Measurements from ENCODE around the gene DDX11.
"Not testable (repeated sequence)": the region's sequence is repeated elsewhere in the genome, so short reads cannot be mapped to it uniquely, and the experiment has no call there.

DDX11 gene

GRCh38 chr12:31070971-31071740 lies 2.5 kb upstream of the DDX11 start:
- not testable (repeated sequence) for DNase-seq

DNA sequence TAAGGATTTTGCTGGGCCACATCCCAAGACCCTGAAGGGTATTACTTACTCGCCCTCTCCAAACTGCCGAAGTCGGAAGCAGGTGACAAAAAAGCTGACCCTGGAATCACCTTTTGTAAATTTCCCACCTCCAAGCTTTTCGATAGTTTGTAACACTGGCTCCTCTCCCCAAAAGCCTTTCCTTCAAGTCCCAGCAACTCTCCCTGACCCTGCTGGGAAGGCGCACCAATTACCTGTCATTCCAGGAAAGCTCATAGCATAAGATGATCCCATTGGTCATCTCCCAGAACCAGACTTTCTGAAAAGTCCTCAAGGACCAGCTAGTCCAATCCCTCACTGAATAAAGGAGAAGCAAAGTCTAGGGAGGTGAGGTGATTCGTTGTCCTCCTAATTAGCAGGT lies 698 bp upstream of the DDX11 start:
- DNase-seq = not testable (repeated sequence)

DNA sequence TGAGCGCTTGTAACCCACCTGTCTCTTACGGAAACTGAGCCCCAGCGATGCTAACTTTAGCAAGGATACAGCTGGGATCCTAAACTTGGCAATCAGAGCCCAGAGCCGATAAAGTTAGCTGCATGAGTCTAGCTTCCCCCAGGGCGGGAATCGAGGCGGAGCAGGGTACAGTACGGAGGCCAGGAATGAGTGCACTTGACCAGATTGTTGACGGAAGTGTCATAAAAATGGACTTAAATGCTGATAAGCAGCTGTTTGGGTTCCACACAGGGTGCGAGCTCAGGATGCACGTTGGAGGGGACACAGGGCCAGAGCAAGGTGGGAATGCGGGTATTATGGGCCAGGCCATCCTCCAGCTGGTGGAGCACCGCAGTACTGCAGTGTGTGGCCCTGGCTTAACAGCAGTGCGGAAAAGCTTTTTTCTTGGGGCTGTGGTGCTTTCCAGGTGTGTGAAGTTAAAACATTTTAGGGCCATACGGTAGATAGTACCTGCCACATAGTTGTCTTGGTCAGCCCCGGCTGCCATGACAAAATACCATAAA lies 744 bp downstream of the DDX11 start:
- DNase-seq = not testable (repeated sequence)

DNA sequence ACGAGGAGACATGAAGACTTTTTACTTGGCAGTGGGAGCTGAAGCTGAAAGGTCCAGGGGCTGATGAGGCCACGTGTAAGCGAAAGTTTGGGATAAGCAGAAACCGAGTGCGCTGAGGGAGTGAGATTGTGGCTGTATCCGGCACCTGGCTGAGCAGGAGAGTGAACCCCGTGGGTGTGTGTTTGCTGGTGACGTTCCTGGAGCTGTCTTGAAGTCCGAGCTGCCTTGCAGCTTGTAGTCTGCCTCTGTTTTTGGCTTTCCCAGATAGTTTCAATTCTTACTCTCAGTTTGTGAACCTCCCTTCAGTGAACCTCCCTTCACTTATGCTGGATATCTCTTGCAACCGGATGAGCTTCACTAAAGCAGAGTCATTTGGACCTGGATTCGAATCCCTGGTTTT lies 2.5 kb downstream of the DDX11 start:
- not testable (repeated sequence) for DNase-seq

- DNase-seq = not testable (repeated sequence)
Observed at GRCh38 chr12:31077095-31077494, 3.4 kb downstream of the DDX11 start.

- not testable (repeated sequence) for DNase-seq
Observed at GRCh38 chr12:31077998-31078397, 4.3 kb downstream of the DDX11 start.

GRCh38 chr12:31079421-31079820 lies 5.8 kb downstream of the DDX11 start:
- not testable (repeated sequence) for DNase-seq

DNA sequence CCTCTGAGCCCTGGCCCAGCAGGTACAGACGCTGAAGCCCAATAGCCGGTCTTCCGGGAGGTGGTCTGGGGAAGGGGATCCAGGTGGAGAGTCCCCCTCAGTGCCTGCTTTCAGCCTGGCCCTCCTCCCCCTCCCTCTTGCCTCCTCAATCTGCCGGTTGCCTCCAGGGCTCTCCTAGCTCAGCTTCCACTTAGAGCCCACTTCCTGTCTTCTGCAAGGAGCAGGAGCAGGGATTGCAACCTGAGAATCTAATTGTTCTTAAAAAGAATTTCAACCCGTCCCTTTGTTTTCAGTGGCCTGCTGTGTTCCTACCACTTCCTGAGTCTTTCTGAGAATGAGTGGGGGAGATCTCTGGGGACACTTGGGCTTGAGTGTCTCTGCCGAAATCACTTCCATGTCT lies 6.6 kb downstream of the DDX11 start:
- peak; percentile 42 for DNase-seq

- not testable (repeated sequence) for DNase-seq
Observed at GRCh38 chr12:31081274-31081673, 7.6 kb downstream of the DDX11 start.

- DNase-seq = not testable (repeated sequence)
Observed at GRCh38 chr12:31084241-31084640, 10.6 kb downstream of the DDX11 start.

DNA sequence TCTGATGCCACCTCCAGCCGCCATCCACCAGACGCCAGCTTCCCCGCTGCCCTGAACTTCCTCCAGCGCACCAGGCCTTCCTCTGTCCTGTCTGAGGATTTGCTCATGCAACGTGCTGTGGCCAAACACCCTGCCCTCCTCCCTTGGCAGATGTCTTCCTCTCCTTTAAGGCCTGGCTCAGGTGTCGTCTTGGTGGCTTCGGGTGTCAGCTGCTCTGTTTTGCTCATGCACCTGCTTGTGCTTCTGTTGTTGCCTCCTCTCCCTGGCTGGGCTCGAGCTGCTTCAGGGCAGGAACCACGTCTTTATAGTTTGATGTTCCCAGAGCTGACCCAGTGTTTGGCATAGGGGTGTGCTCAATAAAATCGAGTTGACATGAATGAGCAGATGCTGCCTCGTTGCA lies 12.4 kb downstream of the DDX11 start:
- DNase-seq = not testable (repeated sequence)

DNA sequence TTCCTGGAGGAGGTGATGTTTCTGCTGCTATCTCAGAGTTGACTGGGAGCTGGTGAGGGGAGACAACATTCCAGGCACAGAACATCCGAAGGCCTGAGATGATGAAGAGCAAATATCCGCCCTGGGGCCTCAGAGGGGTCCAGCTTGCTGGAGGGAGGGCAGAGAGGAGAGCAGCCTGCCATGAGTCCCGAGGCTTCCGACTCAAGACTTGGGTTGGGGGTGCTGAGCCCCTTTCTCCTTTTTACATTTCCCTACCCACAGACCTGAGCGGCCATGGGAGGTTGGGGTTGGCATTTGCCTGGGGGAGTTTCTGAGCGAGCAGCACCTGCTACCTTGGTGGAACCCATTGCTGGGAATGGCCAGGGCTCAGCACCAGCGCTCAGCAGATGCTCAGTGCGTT lies 13.8 kb downstream of the DDX11 start:
- DNase-seq = not testable (repeated sequence)

DNA sequence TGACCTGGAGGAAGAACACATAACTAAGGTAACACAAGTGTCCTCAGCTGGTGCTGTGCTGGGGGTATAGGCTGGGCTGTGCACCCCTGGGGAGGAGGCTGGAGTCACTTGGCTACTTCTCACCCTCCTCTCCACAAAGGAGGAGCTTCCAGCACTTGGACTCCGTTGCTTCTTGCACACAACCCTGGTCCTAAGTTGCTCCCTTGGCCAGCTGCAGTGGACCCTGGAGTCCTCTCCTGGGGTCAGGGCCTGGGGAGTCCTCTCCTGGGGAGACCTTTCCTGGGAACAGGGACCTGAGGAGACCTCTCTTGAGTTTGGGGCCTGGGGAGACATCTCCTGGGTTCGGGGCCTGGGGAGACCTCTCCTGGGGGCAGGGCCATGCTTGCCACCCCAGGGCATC lies 14.3 kb downstream of the DDX11 start:
- DNase-seq = not testable (repeated sequence)

GRCh38 chr12:31089072-31089471 lies 15.4 kb downstream of the DDX11 start:
- DNase-seq = no peak

GRCh38 chr12:31091629-31092028 lies 18.0 kb downstream of the DDX11 start:
- not testable (repeated sequence) for DNase-seq

GRCh38 chr12:31092718-31093117 lies 19.1 kb downstream of the DDX11 start:
- not testable (repeated sequence) for DNase-seq

GRCh38 chr12:31095080-31095860 lies 21.6 kb downstream of the DDX11 start:
- DNase-seq = not testable (repeated sequence)

GRCh38 chr12:31096251-31097065 lies 22.8 kb downstream of the DDX11 start:
- not testable (repeated sequence) for DNase-seq

DNA sequence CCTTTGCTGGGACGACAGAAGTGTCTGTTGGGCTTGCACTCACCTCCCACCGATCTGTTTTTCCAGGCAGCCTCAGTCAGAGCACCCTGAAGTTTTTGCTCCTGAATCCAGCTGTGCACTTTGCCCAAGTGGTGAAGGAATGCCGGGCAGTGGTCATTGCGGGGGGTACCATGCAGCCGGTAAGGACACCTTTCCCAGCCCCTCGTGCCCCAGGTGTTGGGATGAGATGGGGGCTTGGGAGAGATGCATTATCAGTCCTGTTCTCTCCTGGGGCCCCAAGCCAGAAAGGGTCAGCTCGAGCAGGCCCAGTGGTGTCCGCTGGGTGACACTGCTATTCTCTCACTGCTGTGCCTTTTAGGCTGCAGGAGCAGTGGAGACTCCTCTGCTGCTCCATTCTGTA lies 24.2 kb downstream of the DDX11 start:
- not testable (repeated sequence) for DNase-seq

- not testable (repeated sequence) for DNase-seq
Observed at GRCh38 chr12:31098363-31098762, 24.7 kb downstream of the DDX11 start.

- not testable (repeated sequence) for DNase-seq
Observed at GRCh38 chr12:31098771-31099170, 25.1 kb downstream of the DDX11 start.

GRCh38 chr12:31099434-31099833 lies 25.8 kb downstream of the DDX11 start:
- DNase-seq = not testable (repeated sequence)

Data from EL (cell line).